Measurements from ENCODE around the gene IGSF11.
"Not testable (repeated sequence)": the region's sequence is repeated elsewhere in the genome, so short reads cannot be mapped to it uniquely, and the experiment has no call there.

IGSF11 gene, protein sequence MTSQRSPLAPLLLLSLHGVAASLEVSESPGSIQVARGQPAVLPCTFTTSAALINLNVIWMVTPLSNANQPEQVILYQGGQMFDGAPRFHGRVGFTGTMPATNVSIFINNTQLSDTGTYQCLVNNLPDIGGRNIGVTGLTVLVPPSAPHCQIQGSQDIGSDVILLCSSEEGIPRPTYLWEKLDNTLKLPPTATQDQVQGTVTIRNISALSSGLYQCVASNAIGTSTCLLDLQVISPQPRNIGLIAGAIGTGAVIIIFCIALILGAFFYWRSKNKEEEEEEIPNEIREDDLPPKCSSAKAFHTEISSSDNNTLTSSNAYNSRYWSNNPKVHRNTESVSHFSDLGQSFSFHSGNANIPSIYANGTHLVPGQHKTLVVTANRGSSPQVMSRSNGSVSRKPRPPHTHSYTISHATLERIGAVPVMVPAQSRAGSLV

DNA sequence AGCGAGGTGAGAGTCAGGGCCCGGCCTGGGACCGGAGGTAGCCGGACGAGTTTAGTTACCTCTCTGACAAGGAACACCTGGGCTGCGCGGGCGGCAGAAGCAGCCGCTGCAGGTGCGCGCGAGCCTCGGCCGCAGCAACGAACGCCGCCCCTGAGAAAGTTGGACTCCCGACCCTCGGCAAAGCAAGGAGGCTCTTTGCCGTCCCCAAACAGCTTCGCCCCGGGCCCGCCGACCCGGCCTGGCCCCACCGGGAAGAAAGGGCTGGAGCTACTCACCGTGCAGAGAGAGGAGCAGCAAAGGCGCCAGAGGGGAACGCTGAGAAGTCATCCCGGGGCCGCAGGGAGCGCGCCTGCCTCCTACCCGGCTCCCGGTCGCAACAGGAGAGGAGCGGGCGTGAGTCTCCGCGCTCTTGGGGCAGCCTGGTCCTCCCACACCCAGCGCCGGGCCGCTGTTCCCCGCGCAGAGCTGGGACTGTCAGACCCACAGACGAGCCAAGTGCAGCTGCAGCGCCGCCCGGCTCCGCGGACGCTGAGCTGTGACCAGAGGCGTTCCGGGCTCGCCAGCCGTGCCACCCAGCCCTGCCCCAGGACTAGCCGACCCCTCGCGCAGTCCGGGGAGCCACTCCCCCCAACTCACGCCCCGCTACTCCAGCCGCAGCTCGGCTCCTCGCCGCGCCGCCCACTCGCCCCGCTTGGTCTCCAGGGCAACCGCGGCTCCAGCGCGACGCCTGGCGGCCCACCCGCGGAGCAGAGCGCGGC is at the start of gene IGSF11:
Gene IGSF11, minus strand, starts transcription at position 591 of the 758 bp plus-strand sequence. Its CDS starts 264 bp downstream, at position 327.
- Histone ChIP-seq H3K4me1 (ENCODE audit: control insufficient read depth in 1 of 2, insufficient read depth in 1 of 2, low read depth in 1 of 2, low read length in 1 of 2) (no peaks in the 10 kb centered on the region), H3K4me3 (ENCODE audit: low read depth in 1 of 2, low read length in 1 of 2) (no peak within 1 kb of the TSS), H3K27ac (no peak within 1 kb of the TSS), H3K9me3 (no peaks in the 10 kb centered on the region), H3K36me3 (no peaks in the 10 kb centered on the region), H3K27me3 (peaks cover 86% of the 10 kb centered on the region)
- TF ChIP-seq, protein P1, sequence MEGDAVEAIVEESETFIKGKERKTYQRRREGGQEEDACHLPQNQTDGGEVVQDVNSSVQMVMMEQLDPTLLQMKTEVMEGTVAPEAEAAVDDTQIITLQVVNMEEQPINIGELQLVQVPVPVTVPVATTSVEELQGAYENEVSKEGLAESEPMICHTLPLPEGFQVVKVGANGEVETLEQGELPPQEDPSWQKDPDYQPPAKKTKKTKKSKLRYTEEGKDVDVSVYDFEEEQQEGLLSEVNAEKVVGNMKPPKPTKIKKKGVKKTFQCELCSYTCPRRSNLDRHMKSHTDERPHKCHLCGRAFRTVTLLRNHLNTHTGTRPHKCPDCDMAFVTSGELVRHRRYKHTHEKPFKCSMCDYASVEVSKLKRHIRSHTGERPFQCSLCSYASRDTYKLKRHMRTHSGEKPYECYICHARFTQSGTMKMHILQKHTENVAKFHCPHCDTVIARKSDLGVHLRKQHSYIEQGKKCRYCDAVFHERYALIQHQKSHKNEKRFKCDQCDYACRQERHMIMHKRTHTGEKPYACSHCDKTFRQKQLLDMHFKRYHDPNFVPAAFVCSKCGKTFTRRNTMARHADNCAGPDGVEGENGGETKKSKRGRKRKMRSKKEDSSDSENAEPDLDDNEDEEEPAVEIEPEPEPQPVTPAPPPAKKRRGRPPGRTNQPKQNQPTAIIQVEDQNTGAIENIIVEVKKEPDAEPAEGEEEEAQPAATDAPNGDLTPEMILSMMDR (IDR thresholded peaks at IDR 0.05), result no peak

DNA sequence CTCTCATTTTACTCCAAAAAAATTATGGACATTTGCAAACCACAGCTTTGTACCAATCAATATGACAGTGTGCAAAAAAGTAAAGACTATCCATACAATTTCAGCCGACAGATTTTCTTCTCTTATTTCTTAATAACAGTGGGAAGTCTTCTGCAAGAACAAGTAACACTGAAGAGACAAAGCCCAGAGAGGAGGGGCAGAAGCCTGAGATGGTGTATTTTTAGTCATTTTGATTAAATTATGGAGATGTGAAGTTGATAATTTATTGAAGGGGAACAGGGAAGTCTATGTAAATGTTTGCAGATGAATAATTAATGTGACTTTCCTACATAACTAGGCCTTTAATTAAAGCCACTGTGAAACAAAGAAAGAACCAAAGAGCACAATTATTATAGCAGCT is 45.7 kb upstream of the IGSF11 start:
- Histone ChIP-seq H3K27me3 (no peaks in the 10 kb centered on the region), H3K27ac (no peak overlapping the region), H3K9me3 (no peaks in the 10 kb centered on the region), H3K36me3 (no peaks in the 10 kb centered on the region), H3K4me3 (ENCODE audit: low read depth in 1 of 2, low read length in 1 of 2) (no peak overlapping the region), H3K4me1 (ENCODE audit: control insufficient read depth in 1 of 2, insufficient read depth in 1 of 2, low read depth in 1 of 2, low read length in 1 of 2) (no peaks in the 10 kb centered on the region)
- TF ChIP-seq, protein P1 (IDR thresholded peaks at IDR 0.05), result no peak

DNA sequence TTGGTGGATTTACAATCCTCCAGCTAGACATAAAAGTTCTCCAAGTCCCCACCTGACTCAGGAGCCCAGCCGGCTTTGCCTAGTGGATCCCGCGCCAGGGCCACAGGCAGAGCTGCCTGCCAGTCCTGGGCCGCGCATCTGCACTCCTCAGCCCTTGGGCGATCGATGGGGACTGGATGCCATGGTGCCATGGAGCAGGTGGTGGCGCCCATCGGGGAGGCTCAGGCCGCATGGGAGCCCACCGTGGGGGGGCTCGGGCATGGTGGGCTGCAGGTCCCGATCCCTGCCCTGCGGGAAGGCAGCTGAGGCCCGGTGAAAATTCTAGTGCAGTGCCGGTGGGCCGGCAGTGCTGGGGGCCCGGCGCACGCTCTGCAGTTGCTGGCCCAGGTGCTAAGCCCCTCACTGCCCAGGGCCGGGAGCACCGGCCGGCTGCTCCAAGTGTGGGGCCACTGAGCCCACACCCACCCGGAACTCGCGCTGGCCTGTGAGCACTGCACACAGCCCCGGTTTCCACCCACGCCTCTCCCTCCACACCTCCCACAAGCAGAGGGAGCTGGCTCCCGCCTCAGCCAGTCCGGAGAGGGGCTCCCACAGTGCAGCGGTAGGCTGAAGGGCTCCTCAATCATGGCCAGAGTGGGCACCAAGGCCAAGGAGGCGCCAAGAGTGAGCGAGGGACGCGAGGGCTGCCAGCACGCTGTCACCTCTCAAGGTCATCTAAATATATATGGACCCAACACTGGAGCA is 38.8 kb upstream of the IGSF11 start:
- Histone ChIP-seq H3K9me3 (no peaks in the 10 kb centered on the region), H3K4me3 (ENCODE audit: low read depth in 1 of 2, low read length in 1 of 2) (no peak overlapping the region), H3K36me3 (no peaks in the 10 kb centered on the region), H3K4me1 (ENCODE audit: control insufficient read depth in 1 of 2, insufficient read depth in 1 of 2, low read depth in 1 of 2, low read length in 1 of 2) (no peaks in the 10 kb centered on the region), H3K27ac (no peak overlapping the region), H3K27me3 (no peaks in the 10 kb centered on the region)
- TF ChIP-seq, protein P1 (IDR thresholded peaks at IDR 0.05), result no peak

DNA sequence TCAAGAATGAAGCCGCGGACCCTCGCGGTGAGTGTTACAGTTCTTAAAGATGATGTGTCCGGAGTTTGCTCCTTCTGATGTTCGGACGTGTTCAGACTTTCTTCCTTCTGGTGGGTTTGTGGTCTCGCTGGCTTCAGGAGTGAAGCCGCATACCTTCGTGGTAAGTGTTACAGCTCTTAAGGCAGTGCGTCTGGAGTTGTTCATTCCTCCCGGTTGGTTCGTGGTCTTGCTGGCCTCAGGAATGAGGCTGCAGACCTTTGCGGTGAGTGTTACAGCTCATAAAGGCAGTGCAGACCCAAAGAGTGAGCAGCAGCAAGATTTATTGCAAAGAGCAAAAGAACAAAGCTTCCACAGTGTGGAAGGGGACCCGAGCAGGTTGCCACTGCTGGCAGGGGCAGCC is 37.8 kb upstream of the IGSF11 start:
- H3K9me3 ChIP-seq; H3K36me3 ChIP-seq; H3K4me3 ChIP-seq (ENCODE audit: low read depth in 1 of 2, low read length in 1 of 2); H3K4me1 ChIP-seq (ENCODE audit: control insufficient read depth in 1 of 2, insufficient read depth in 1 of 2, low read depth in 1 of 2, low read length in 1 of 2); H3K27ac ChIP-seq; H3K27me3 ChIP-seq: not testable (repeated sequence)

DNA sequence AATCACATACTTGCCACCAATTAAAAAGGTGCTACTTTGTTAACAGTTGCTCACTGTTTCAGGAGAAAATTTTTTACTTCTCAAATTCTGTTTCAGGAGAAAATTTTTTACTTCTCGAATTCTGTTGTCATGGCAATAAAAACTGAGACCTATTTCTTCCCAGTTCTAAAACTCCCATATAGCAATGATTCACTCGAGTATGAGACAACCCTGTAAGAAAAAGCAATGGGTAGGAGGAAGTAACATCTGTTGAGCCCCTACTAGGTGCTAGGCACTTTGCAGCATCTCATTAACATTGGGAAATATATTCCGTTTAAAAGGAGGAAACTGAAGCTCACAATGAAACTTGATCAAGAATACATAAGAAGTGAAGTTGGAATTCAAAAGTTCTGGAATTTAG is 35.1 kb upstream of the IGSF11 start:
- Histone ChIP-seq H3K4me3 (ENCODE audit: low read depth in 1 of 2, low read length in 1 of 2) (no peak overlapping the region), H3K4me1 (ENCODE audit: control insufficient read depth in 1 of 2, insufficient read depth in 1 of 2, low read depth in 1 of 2, low read length in 1 of 2) (no peaks in the 10 kb centered on the region), H3K36me3 (no peaks in the 10 kb centered on the region), H3K27ac (no peak overlapping the region), H3K9me3 (no peaks in the 10 kb centered on the region), H3K27me3 (no peaks in the 10 kb centered on the region)
- TF ChIP-seq, protein P1 (IDR thresholded peaks at IDR 0.05), result no peak

Measured in neutrophil (primary cell).